Measurements from ENCODE around the gene IGIP.

Gene IGIP

GRCh38 chr5:140125637-140126036 lies at the start of gene IGIP:
Gene IGIP (plus strand): TSS chr5:140125937. CDS start chr5:140128477, 2,540 bp downstream.
- DNase-seq: no peak

- no peak for DNase-seq
Observed at GRCh38 chr5:140076142-140076541, 49.6 kb upstream of the IGIP start.

- no peak for DNase-seq
Observed at GRCh38 chr5:140076788-140077187, 48.9 kb upstream of the IGIP start.

- DNase-seq: peak; percentile 26
Observed at GRCh38 chr5:140083120-140083519, 42.6 kb upstream of the IGIP start.

- DNase-seq: no peak
Observed at GRCh38 chr5:140083650-140084049, 42.1 kb upstream of the IGIP start.

GRCh38 chr5:140084541-140084940 lies 41.2 kb upstream of the IGIP start:
- DNase-seq: no peak

GRCh38 chr5:140090251-140090650 lies 35.5 kb upstream of the IGIP start:
- DNase-seq: no peak

- peak; percentile 28 for DNase-seq
Observed at GRCh38 chr5:140093179-140093578, 32.6 kb upstream of the IGIP start.

- DNase-seq: no peak
Observed at GRCh38 chr5:140093866-140094265, 31.9 kb upstream of the IGIP start.

GRCh38 chr5:140094889-140095288 lies 30.8 kb upstream of the IGIP start:
- no peak for DNase-seq

- no peak for DNase-seq
Observed at GRCh38 chr5:140101179-140101578, 24.6 kb upstream of the IGIP start.

- DNase-seq: no peak
Observed at GRCh38 chr5:140103154-140103553, 22.6 kb upstream of the IGIP start.

GRCh38 chr5:140104100-140104499 lies 21.6 kb upstream of the IGIP start:
- DNase-seq: no peak

- DNase-seq: peak; percentile 27
Observed at GRCh38 chr5:140106101-140106500, 19.6 kb upstream of the IGIP start.

GRCh38 chr5:140106805-140107311 lies 18.9 kb upstream of the IGIP start:
- DNase-seq: no peak

- peak; percentile 80 for DNase-seq
Observed at GRCh38 chr5:140107312-140108092, 18.2 kb upstream of the IGIP start.

- DNase-seq: no peak
Observed at GRCh38 chr5:140108093-140109017, 17.4 kb upstream of the IGIP start.

- no peak for DNase-seq
Observed at GRCh38 chr5:140109018-140109758, 16.5 kb upstream of the IGIP start.

GRCh38 chr5:140109759-140110645 lies 15.7 kb upstream of the IGIP start:
- no peak for DNase-seq

- no peak for DNase-seq
Observed at GRCh38 chr5:140110646-140110957, 15.1 kb upstream of the IGIP start.

- DNase-seq: peak; percentile 40
Observed at GRCh38 chr5:140111011-140111858, 14.5 kb upstream of the IGIP start.
